Peyer's patch (tissue), 4 donors: ENCODE data around the gene GLT8D1.

Experiments
- POLR2A ChIP-seq, 2 donors: fragments of 450-650 bp; IDR thresholded peaks; one replicate each; pipeline ENCODE4 v1.5.1; 2017; ENCODE audit warnings: antibody characterized with exemption in 2 of 2, mild to moderate bottlenecking in 2 of 2, moderate library complexity in 2 of 2
- TF ChIP-seq, protein P1 (sequence below), 6 experiments: fragments of 450-650 bp in 4 of 6; fragments of 200-600 bp in 2 of 6; sonication (generic) in 1 of 6; IDR thresholded peaks; one replicate each; pipeline ENCODE4 v1.5.1; 2017 to 2019; ENCODE audit warnings: antibody characterized with exemption in 6 of 6, mild to moderate bottlenecking in 3 of 6, moderate library complexity in 1 of 6

DNA sequence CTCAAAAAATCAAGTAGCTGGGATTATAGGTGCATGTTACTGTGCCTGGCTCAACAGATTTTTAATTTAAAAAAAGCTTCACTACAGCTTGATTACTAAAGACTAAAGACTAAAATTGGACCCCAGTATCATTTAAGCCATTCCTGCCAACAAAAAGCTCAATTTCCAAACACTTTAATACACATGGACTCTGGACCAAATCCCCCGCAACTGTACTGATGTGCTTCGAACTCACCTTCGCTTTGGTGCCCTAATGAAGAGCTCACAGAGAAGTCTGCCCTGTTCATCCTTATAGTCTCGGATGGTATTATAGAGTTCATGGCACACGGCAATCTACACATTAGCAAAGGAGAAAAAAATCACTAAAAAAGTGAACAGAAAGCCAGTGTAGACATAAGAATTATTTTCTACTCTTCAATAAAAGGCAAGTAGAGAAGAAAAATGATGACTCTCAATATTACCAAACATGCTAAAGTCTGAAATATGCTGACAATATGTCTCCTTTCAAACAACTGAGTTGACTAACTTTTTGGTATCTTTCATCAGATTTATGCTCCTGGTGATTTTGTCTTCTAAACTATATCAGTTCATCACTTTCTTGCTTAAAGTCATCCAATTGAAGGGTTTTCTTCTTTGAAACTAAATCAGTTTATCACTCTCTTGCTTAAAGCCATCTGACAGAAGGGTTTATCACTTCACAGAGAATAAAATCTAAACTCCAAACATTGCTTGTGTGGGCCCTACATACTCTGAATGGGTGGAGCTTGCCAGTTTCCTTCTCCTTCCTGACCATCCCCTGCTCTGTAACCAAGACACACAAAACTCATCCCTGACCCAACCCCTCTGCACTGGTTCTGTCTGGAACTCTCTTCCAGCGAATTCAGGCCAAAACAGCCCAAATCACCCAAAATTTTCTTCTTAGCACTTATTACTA lies 27.1 kb downstream of the GLT8D1 start:
- TF ChIP-seq, protein P1, sequence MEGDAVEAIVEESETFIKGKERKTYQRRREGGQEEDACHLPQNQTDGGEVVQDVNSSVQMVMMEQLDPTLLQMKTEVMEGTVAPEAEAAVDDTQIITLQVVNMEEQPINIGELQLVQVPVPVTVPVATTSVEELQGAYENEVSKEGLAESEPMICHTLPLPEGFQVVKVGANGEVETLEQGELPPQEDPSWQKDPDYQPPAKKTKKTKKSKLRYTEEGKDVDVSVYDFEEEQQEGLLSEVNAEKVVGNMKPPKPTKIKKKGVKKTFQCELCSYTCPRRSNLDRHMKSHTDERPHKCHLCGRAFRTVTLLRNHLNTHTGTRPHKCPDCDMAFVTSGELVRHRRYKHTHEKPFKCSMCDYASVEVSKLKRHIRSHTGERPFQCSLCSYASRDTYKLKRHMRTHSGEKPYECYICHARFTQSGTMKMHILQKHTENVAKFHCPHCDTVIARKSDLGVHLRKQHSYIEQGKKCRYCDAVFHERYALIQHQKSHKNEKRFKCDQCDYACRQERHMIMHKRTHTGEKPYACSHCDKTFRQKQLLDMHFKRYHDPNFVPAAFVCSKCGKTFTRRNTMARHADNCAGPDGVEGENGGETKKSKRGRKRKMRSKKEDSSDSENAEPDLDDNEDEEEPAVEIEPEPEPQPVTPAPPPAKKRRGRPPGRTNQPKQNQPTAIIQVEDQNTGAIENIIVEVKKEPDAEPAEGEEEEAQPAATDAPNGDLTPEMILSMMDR (IDR thresholded peaks at IDR 0.05), result no peak
- TF ChIP-seq POLR2A (IDR thresholded peaks at IDR 0.05), result no peak
